Erythroblast (primary cell): ENCODE data around the gene MRNIP.

Experiments used
- GATA1 ChIP-seq: IDR thresholded peaks from 2 replicates; pipeline ENCODE4 v1.6.1; 2011; ENCODE audit warnings: low read depth, mild to moderate bottlenecking, control low read depth, low read length, moderate library complexity
- POLR2A ChIP-seq: IDR thresholded peaks from 2 replicates; pipeline ENCODE4 v1.6.1; 2011; ENCODE audit warnings: mild to moderate bottlenecking, low read length

DNA sequence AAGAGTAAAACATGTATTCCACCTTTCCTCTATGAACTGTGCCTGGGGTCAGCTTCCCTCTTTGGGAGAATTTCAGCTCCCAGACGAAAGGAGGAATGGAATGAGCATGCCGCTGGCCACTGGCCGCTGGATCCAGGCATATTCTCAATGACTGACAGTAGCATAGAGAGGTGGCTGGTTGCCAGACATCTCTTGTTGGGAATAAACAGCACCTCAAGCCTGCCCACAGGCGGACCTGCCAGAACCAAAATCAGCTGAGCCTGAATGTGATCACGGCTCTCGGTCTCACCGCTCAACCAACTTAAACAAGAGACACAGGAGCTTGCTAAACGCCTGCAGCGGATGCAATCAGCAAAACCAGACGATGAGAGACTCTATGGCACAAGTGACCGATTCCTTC, 28.5 kb upstream of the MRNIP start:
- TF ChIP-seq POLR2A (no peak), GATA1 (no peak)
